IMR-90 (cell line): ENCODE data around the gene MTHFD2L. TPM values are rescaled to one million over a fixed set of nuclear protein-coding genes. Genes with fewer than 3 reads are reported as not detected.

Source experiments
- ATAC-seq: fragments of 200-7000 bp; cut with Tn5 transposase; 2 replicates; pipeline ENCODE4 v1.9.1; 2020; ENCODE audit warnings: low read depth, mild to moderate bottlenecking, moderate library complexity
- BruUV-seq: library from RNA; stranded (reverse); fragments of 400-500 nt; replicated peaks from 2 replicates; lab custom pipeline; 2021; lab: Mats Ljungman, UMichigan
- CTCF ChIA-PET: fragments of 300-600 bp; formaldehyde crosslinking; extraction: SDS; loops from one replicate; lab custom pipeline; 2021; ENCODE audit warnings: antibody characterized with exemption; lab: Yijun Ruan, JAX
- POLR2A ChIA-PET: fragments of 300-600 bp; sonication (Branson Sonifier 250); formaldehyde crosslinking; loops from one replicate; lab custom pipeline; 2022; ENCODE audit warnings: antibody characterized with exemption; ENCODE audit not compliant: unreplicated experiment; lab: Charles Lee
- DNase-seq: peaks from one replicate; pipeline ENCODE4 v3.0.0; 2013
- H2AFZ ChIP-seq: replicated peaks from 2 replicates; pipeline ENCODE3; 2013; ENCODE audit warnings: low read length, mild to moderate bottlenecking; ENCODE audit not compliant: poor library complexity
- H2AK5ac ChIP-seq: 2 replicates; pipeline ENCODE4 v1.6.1; 2013; ENCODE audit warnings: low read depth, low read length, inconsistent platforms
- H2AK9ac ChIP-seq: replicated peaks from 2 replicates; pipeline ENCODE3; 2013; ENCODE audit warnings: mild to moderate bottlenecking, low read depth, low read length, moderate library complexity; ENCODE audit not compliant: poor library complexity
- H2BK120ac ChIP-seq: 2 replicates; pipeline ENCODE4 v1.6.1; 2013; ENCODE audit warnings: low read depth, low read length, inconsistent platforms
- H2BK15ac ChIP-seq: 3 replicates; pipeline ENCODE4 v1.6.1; 2013; ENCODE audit warnings: low read depth, low read length, inconsistent platforms
- H2BK20ac ChIP-seq: 2 replicates; pipeline ENCODE4 v1.6.1; 2013; ENCODE audit warnings: low read depth, mild to moderate bottlenecking, inconsistent platforms, low read length, moderate library complexity
- H2BK5ac ChIP-seq: 2 replicates; pipeline ENCODE4 v1.6.1; 2013; ENCODE audit warnings: mild to moderate bottlenecking, low read depth, low read length, inconsistent platforms; ENCODE audit not compliant: poor library complexity, severe bottlenecking
- H3K14ac ChIP-seq: replicated peaks from 2 replicates; pipeline ENCODE4 v1.6.1; 2013; ENCODE audit warnings: low read depth, low read length, inconsistent platforms
- H3K18ac ChIP-seq: 2 replicates; pipeline ENCODE4 v1.6.1; 2013; ENCODE audit warnings: low read depth, low read length, control low read depth
- H3K23ac ChIP-seq: 2 replicates; pipeline ENCODE4 v1.6.1; 2013; ENCODE audit warnings: low read depth, low read length, inconsistent platforms
- H3K27ac ChIP-seq: 2 replicates; pipeline ENCODE4 v1.5.1; 2013; ENCODE audit warnings: mild to moderate bottlenecking, control low read depth, low read length; ENCODE audit not compliant: insufficient read depth
- H3K27me3 ChIP-seq: 2 replicates; pipeline ENCODE4 v1.6.1; 2013; ENCODE audit warnings: low read length; ENCODE audit not compliant: control insufficient read depth, insufficient read depth
- H3K36me3 ChIP-seq: 2 replicates; pipeline ENCODE4 v1.6.1; 2013; ENCODE audit warnings: low read length, mixed read lengths; ENCODE audit not compliant: control insufficient read depth, insufficient read depth
- H3K4ac ChIP-seq: 2 replicates; pipeline ENCODE4 v1.6.1; 2013; ENCODE audit warnings: low read depth, low read length, inconsistent platforms
- H3K4me1 ChIP-seq: 2 replicates; pipeline ENCODE4 v1.6.1; 2013; ENCODE audit warnings: low read length, mixed read lengths; ENCODE audit not compliant: control insufficient read depth, insufficient read depth
- H3K4me2 ChIP-seq: 2 replicates; pipeline ENCODE4 v1.6.1; 2013; ENCODE audit warnings: low read depth, mild to moderate bottlenecking, control low read depth, low read length, moderate library complexity
- H3K4me3 ChIP-seq: 2 replicates; pipeline ENCODE4 v1.5.1; 2013; ENCODE audit warnings: low read depth, mild to moderate bottlenecking, control low read depth, low read length, moderate library complexity; ENCODE audit not compliant: insufficient read depth
- H3K56ac ChIP-seq: 2 replicates; pipeline ENCODE4 v1.6.1; 2013; ENCODE audit warnings: low read length, inconsistent platforms; ENCODE audit not compliant: insufficient read depth; ENCODE audit errors: extremely low read depth
- H3K79me1 ChIP-seq, 2 experiments: 2 replicates each; pipeline ENCODE4 v1.6.1; 2013; ENCODE audit warnings: low read length in 2 of 2, inconsistent platforms in 1 of 2, low read depth in 1 of 2
- H3K9ac ChIP-seq: 2 replicates; pipeline ENCODE4 v1.6.1; 2013; ENCODE audit warnings: low read depth, low read length, control low read depth
- H3K9me1 ChIP-seq: 2 replicates; pipeline ENCODE4 v1.6.1; 2013; ENCODE audit warnings: low read length, inconsistent platforms; ENCODE audit not compliant: insufficient read depth
- H3K9me3 ChIP-seq: 2 replicates; pipeline ENCODE4 v1.6.1; 2013; ENCODE audit warnings: low read length; ENCODE audit not compliant: control insufficient read depth, insufficient read depth
- H4K20me1 ChIP-seq: 2 replicates; pipeline ENCODE4 v1.6.1; 2013; ENCODE audit warnings: low read length, inconsistent platforms; ENCODE audit not compliant: insufficient read depth
- H4K5ac ChIP-seq: 2 replicates; pipeline ENCODE4 v1.6.1; 2013; ENCODE audit warnings: mild to moderate bottlenecking, low read depth, low read length, control low read depth
- H4K8ac ChIP-seq, 2 experiments: 2 replicates each; pipeline ENCODE4 v1.6.1; 2013; ENCODE audit warnings: low read depth in 2 of 2, low read length in 2 of 2, control low read depth in 1 of 2, inconsistent platforms in 1 of 2
- H4K91ac ChIP-seq: 2 replicates; pipeline ENCODE4 v1.6.1; 2013; ENCODE audit warnings: low read depth, low read length, inconsistent platforms; ENCODE audit not compliant: insufficient read depth
- BHLHE40 ChIP-seq: fragments of 150-350 bp; IDR thresholded peaks from 2 replicates; pipeline ENCODE4 v1.6.1; 2016; ENCODE audit warnings: mild to moderate bottlenecking, low read depth, low read length
- CEBPB ChIP-seq: IDR thresholded peaks from 2 replicates; pipeline ENCODE4 v1.6.1; 2012; ENCODE audit warnings: low read depth, low read length, improper control_type of control experiment
- CHD1 ChIP-seq: IDR thresholded peaks from 2 replicates; pipeline ENCODE4 v1.6.1; 2012; ENCODE audit warnings: low read depth, low read length, improper control_type of control experiment
- FOS ChIP-seq: fragments of 150-350 bp; IDR thresholded peaks from 2 replicates; pipeline ENCODE4 v1.6.1; 2016; ENCODE audit warnings: low read depth, low read length
- MAFK ChIP-seq: IDR thresholded peaks from 2 replicates; pipeline ENCODE4 v1.6.1; 2012; ENCODE audit warnings: low read depth, low read length, improper control_type of control experiment
- MAZ ChIP-seq: IDR thresholded peaks from 2 replicates; pipeline ENCODE4 v1.6.1; 2012; ENCODE audit warnings: low read depth, mild to moderate bottlenecking, low read length, improper control_type of control experiment, moderate library complexity, borderline replicate concordance
- MXI1 ChIP-seq: IDR thresholded peaks from 2 replicates; pipeline ENCODE4 v1.6.1; 2012; ENCODE audit warnings: low read depth, mild to moderate bottlenecking, low read length, moderate library complexity, borderline replicate concordance
- NFE2L2 ChIP-seq: fragments of 150-350 bp; IDR thresholded peaks from 2 replicates; pipeline ENCODE4 v1.6.1; 2016; ENCODE audit warnings: low read depth, mild to moderate bottlenecking, low read length
- POLR2A ChIP-seq: IDR thresholded peaks from 2 replicates; pipeline ENCODE4 v1.6.1; 2012; ENCODE audit warnings: mild to moderate bottlenecking, low read depth, low read length
- RAD21 ChIP-seq: IDR thresholded peaks from 2 replicates; pipeline ENCODE4 v1.6.1; 2012; ENCODE audit warnings: low read length, improper control_type of control experiment
- RCOR1 ChIP-seq: IDR thresholded peaks from 2 replicates; pipeline ENCODE4 v1.6.1; 2012; ENCODE audit warnings: mild to moderate bottlenecking, low read length, improper control_type of control experiment; ENCODE audit not compliant: insufficient replicate concordance
- RFX5 ChIP-seq: IDR thresholded peaks from 2 replicates; pipeline ENCODE4 v1.8.0; 2012; ENCODE audit warnings: low read depth, mild to moderate bottlenecking, low read length, moderate library complexity
- SMC3 ChIP-seq: fragments of 150-350 bp; IDR thresholded peaks from 2 replicates; pipeline ENCODE4 v1.6.1; 2016; ENCODE audit warnings: low read depth, mild to moderate bottlenecking, antibody characterized with exemption, low read length, moderate library complexity
- WGBS, 2 experiments: methylation state at CpG; one replicate each; pipeline versions ENCODE4 v1.1.5 to v1.1.7; 2013; ENCODE audit warnings: missing lambda C conversion rate in 2 of 2; ENCODE audit not compliant: insufficient read length in 1 of 2; ENCODE audit errors: extremely low coverage in 2 of 2; 5-methylcytosine and 5-hydroxymethylcytosine counted together
- dilution Hi-C: fragments of 300-500 bp; cut with HindIII; formaldehyde crosslinking; loops from one replicate; pipeline ENCODE4 v1.14.3; 2018; ENCODE audit warnings: low sequenced_read_pairs; ENCODE audit not compliant: unreplicated experiment
- in situ Hi-C: fragments of 300-500 bp; cut with MboI; formaldehyde crosslinking; loops from 3 replicates; pipeline ENCODE4 v1.14.3; 2019; ENCODE audit warnings: low sequenced_read_pairs, inconsistent platforms, mixed read lengths
- intact Hi-C: fragments of 100-400 bp; cut with micrococcal nuclease; formaldehyde crosslinking; loops from 2 replicates; pipeline ENCODE4 v1.10.0; 2022
- polyA plus RNA-seq, 3 experiments: library from polyadenylated mRNA; depleted of rRNA; stranded (reverse); fragments of >200 nt; gene quantifications; 2 replicates each; pipeline ENCODE4 v1.2.3, GENCODE V29; 2012; ENCODE audit warnings: low replicate concordance in 1 of 3
- total RNA-seq: library from RNA; depleted of rRNA; stranded (reverse); fragments of >200 nt; gene quantifications from 2 replicates; pipeline ENCODE4 v1.2.3, GENCODE V29; 2012
- TF ChIP-seq, protein P1 (sequence below): conservative IDR thresholded peaks from 2 replicates; pipeline ENCODE4 v1.5.1; 2012; ENCODE audit warnings: mild to moderate bottlenecking, low read depth, low read length, improper control_type of control experiment
- TF ChIP-seq, protein P2 (sequence below): fragments of 150-350 bp; IDR thresholded peaks from 2 replicates; pipeline ENCODE4 v1.6.1; 2016; ENCODE audit warnings: low read depth, mild to moderate bottlenecking, low read length, moderate library complexity, borderline replicate concordance
- TF ChIP-seq, protein P3 (sequence below): fragments of 150-350 bp; IDR thresholded peaks from 2 replicates; pipeline ENCODE4 v1.6.1; 2017; ENCODE audit warnings: mild to moderate bottlenecking, antibody characterized with exemption, low read length, low read depth

MTHFD2L gene
- total and polyA plus RNA-seq, 2 of the 4 experiments (the other 2 are of a cell fraction), result 2.8 to 4.3 TPM

DNA sequence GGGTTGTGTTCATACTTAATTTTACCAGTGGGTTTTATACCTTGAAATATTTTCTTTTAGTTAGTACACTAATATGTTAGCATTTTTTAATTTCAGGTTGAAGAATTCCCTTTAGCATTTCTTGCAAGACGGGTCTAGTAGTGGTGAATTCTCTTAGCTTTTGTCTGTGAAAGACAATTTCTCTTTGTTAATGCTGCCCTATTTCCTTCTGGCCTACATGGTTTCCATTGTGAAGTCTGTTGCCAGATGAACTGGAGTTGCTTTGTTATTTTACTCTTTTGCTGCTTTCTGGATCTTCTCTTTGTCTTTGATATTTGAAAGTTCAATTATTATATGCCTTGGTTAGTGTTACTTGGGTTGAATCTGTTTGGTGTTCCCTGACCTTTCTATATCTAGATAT lies 25.0 kb upstream of the MTHFD2L start:
- no peak for ATAC-seq
- no TSS peak for BruUV-seq
- H2AFZ ChIP-seq, result no peak overlapping the region
- no peak overlapping the region for H4K8ac ChIP-seq
- POLR2A ChIA-PET, result no interaction called here
- no peaks in the 10 kb centered on the region for H3K79me1 ChIP-seq
- no peak overlapping the region for H3K56ac ChIP-seq
- H3K23ac ChIP-seq, result no peak overlapping the region
- H3K18ac ChIP-seq, result no peak overlapping the region
- H2BK120ac ChIP-seq, result no peak overlapping the region
- H2AK5ac ChIP-seq, result no peak overlapping the region
- H3K4ac ChIP-seq, result no peak overlapping the region
- no peaks in the 10 kb centered on the region for H3K36me3 ChIP-seq
- no peaks in the 10 kb centered on the region for H3K4me1 ChIP-seq
- no peak overlapping the region for H3K9ac ChIP-seq
- no peaks in the 10 kb centered on the region for H4K20me1 ChIP-seq
- dilution Hi-C loops, result no loop called here
- no peaks in the 10 kb centered on the region for H3K9me1 ChIP-seq
- WGBS, 2 experiments, result no CpG with 5 or more reads among the region's 1 CpG
- CTCF ChIA-PET, result interaction anchor here (1.0 to 2.3 kb wide), 5 partner anchors 18 to 792 kb away, joined by 3 to 12 read pairs (median 7); no protein-coding TSS in a partner anchor
- TF ChIP-seq, protein P1, sequence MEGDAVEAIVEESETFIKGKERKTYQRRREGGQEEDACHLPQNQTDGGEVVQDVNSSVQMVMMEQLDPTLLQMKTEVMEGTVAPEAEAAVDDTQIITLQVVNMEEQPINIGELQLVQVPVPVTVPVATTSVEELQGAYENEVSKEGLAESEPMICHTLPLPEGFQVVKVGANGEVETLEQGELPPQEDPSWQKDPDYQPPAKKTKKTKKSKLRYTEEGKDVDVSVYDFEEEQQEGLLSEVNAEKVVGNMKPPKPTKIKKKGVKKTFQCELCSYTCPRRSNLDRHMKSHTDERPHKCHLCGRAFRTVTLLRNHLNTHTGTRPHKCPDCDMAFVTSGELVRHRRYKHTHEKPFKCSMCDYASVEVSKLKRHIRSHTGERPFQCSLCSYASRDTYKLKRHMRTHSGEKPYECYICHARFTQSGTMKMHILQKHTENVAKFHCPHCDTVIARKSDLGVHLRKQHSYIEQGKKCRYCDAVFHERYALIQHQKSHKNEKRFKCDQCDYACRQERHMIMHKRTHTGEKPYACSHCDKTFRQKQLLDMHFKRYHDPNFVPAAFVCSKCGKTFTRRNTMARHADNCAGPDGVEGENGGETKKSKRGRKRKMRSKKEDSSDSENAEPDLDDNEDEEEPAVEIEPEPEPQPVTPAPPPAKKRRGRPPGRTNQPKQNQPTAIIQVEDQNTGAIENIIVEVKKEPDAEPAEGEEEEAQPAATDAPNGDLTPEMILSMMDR, result no peak
- TF ChIP-seq MAFK (no peak), RCOR1 (no peak), NFE2L2 (no peak), FOS (no peak), MAZ (no peak), SMC3 (no peak), BHLHE40 (no peak), MXI1 (no peak), POLR2A (no peak), RAD21 (no peak), CEBPB (no peak), CHD1 (no peak), RFX5 (no peak)
- TF ChIP-seq, protein P2, sequence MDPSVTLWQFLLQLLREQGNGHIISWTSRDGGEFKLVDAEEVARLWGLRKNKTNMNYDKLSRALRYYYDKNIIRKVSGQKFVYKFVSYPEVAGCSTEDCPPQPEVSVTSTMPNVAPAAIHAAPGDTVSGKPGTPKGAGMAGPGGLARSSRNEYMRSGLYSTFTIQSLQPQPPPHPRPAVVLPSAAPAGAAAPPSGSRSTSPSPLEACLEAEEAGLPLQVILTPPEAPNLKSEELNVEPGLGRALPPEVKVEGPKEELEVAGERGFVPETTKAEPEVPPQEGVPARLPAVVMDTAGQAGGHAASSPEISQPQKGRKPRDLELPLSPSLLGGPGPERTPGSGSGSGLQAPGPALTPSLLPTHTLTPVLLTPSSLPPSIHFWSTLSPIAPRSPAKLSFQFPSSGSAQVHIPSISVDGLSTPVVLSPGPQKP, result no peak
- TF ChIP-seq, protein P3, sequence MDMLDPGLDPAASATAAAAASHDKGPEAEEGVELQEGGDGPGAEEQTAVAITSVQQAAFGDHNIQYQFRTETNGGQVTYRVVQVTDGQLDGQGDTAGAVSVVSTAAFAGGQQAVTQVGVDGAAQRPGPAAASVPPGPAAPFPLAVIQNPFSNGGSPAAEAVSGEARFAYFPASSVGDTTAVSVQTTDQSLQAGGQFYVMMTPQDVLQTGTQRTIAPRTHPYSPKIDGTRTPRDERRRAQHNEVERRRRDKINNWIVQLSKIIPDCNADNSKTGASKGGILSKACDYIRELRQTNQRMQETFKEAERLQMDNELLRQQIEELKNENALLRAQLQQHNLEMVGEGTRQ, result no peak
- no peak overlapping the region for H2BK5ac ChIP-seq
- peaks cover 2% of the 10 kb centered on the region; the same call in 1 of the 2 replicates for H3K9me3 ChIP-seq
- DNase-seq, result no peak
- in situ Hi-C loops, result loop anchor here (5.0 to 10.0 kb wide), 2 partner anchors 476 to 538 kb away; no protein-coding TSS in a partner anchor
- no peak overlapping the region for H2BK15ac ChIP-seq
- no peak overlapping the region for H3K4me3 ChIP-seq
- no peak overlapping the region for H2AK9ac ChIP-seq
- H4K5ac ChIP-seq, result no peak overlapping the region
- intact Hi-C loops, result loop anchor here (5.0 to 10.0 kb wide), 2 partner anchors 268 to 821 kb away; partner anchors contain the start of gene CXCL1
- H4K91ac ChIP-seq, result no peak overlapping the region
- H3K27ac ChIP-seq, result no peak overlapping the region
- H2BK20ac ChIP-seq, result no peak overlapping the region
- H3K27me3 ChIP-seq, result no peaks in the 10 kb centered on the region
- no peak overlapping the region for H3K4me2 ChIP-seq
- H3K14ac ChIP-seq, result no peak overlapping the region
